MCF 10A (cell line): ENCODE data around the gene FAM13A. TPM values are rescaled to one million over a fixed set of nuclear protein-coding genes. Genes with fewer than 3 reads are reported as not detected.

Experiments
- BruUV-seq: library from RNA; stranded (reverse); fragments of 400-500 nt; replicated peaks from 2 replicates; lab custom pipeline; 2021; lab: Mats Ljungman, UMichigan
- CTCF ChIA-PET: fragments of 300-600 bp; sonication (Branson Sonifier 250); formaldehyde crosslinking; extraction: SDS; loops from one replicate; lab custom pipeline; 2021; ENCODE audit warnings: antibody characterized with exemption, inconsistent platforms; lab: Yijun Ruan, JAX
- POLR2A ChIA-PET: fragments of 300-600, 350-650 bp; sonication (Branson Sonifier 250); formaldehyde crosslinking; extraction: SDS; loops from one replicate; lab custom pipeline; 2020; ENCODE audit warnings: antibody characterized with exemption, inconsistent platforms; lab: Yijun Ruan, JAX
- DNase-seq: peaks from one replicate; pipeline ENCODE4 v3.0.0-alpha.2; 2018; ENCODE audit not compliant: unreplicated experiment
- H3K27ac Mint-ChIP-seq: one replicate; pipeline ENCODE4 v1.8.0; 2022; ENCODE audit warnings: mild to moderate bottlenecking, low read depth, mixed read lengths; ENCODE audit not compliant: unreplicated experiment
- H3K27me3 Mint-ChIP-seq: one replicate; pipeline ENCODE4 v1.8.0; 2022; ENCODE audit warnings: mixed read lengths; ENCODE audit not compliant: insufficient read depth, unreplicated experiment
- H3K36me3 Mint-ChIP-seq: one replicate; pipeline ENCODE4 v1.8.0; 2022; ENCODE audit warnings: mild to moderate bottlenecking, moderate library complexity, mixed read lengths; ENCODE audit not compliant: insufficient read depth, unreplicated experiment
- H3K4me1 Mint-ChIP-seq: one replicate; pipeline ENCODE4 v1.8.0; 2022; ENCODE audit warnings: mixed read lengths; ENCODE audit not compliant: insufficient read depth, unreplicated experiment
- H3K4me3 Mint-ChIP-seq: one replicate; pipeline ENCODE4 v1.8.0; 2022; ENCODE audit warnings: mild to moderate bottlenecking, moderate library complexity, mixed read lengths; ENCODE audit not compliant: unreplicated experiment
- H3K9me3 Mint-ChIP-seq: one replicate; pipeline ENCODE4 v1.8.0; 2022; ENCODE audit warnings: mixed read lengths; ENCODE audit not compliant: unreplicated experiment
- CTCF ChIP-seq: fragments of 200-600 bp; IDR thresholded peaks from one replicate; pipeline ENCODE4 v1.8.0; 2022; ENCODE audit warnings: antibody characterized with exemption, mild to moderate bottlenecking; ENCODE audit not compliant: unreplicated experiment
- intact Hi-C: fragments of 100-400 bp; cut with micrococcal nuclease; formaldehyde crosslinking; loops from 2 replicates; pipeline ENCODE4 v1.14.1; 2022
- total RNA-seq: library from RNA; stranded (reverse); gene quantifications from 2 replicates; pipeline ENCODE4 v1.2.3, GENCODE V29; 2022

FAM13A gene
- total RNA-seq, 1 experiment from 2014 or later = 11.1 TPM

GRCh38 chr4:89009115-89009514, 47.9 kb downstream of the FAM13A start:
- no peaks in the 10 kb centered on the region for H3K27me3 Mint-ChIP-seq
- no peak overlapping the region for H3K4me3 Mint-ChIP-seq
- no peak for DNase-seq
- no peak overlapping the region for H3K27ac Mint-ChIP-seq
- ChIA-PET POLR2A (interaction anchor here (0.6 to 1.6 kb wide), 3 partner anchors 14 to 180 kb away, joined by 3 to 4 read pairs (median 3); no protein-coding TSS in a partner anchor), CTCF (interaction anchor here (0.6 to 2.2 kb wide), 6 partner anchors 9 to 190 kb away, joined by 3 to 14 read pairs (median 4); no protein-coding TSS in a partner anchor)
- intact Hi-C loops = no loop called here
- peaks cover 28% of the 10 kb centered on the region for H3K36me3 Mint-ChIP-seq
- H3K9me3 Mint-ChIP-seq = no peaks in the 10 kb centered on the region
- no TSS peak for BruUV-seq
- TF ChIP-seq CTCF = no peak
- H3K4me1 Mint-ChIP-seq = peaks cover 23% of the 10 kb centered on the region

- intact Hi-C loops = no loop called here
- Mint-ChIP-seq H3K4me1 (peaks cover 23% of the 10 kb centered on the region), H3K4me3 (no peak overlapping the region), H3K27me3 (no peaks in the 10 kb centered on the region), H3K27ac (no peak overlapping the region), H3K9me3 (no peaks in the 10 kb centered on the region), H3K36me3 (peaks cover 28% of the 10 kb centered on the region)
- CTCF ChIA-PET = interaction anchor here (0.6 to 2.2 kb wide), 4 partner anchors 16 to 760 kb away, joined by 3 to 14 read pairs (median 4); no protein-coding TSS in a partner anchor
- POLR2A ChIA-PET = interaction anchor here (1.6 kb wide), 1 partner anchor 15 kb away, joined by 3 read pairs; no protein-coding TSS in a partner anchor
- BruUV-seq = no TSS peak
- TF ChIP-seq CTCF = no peak
- no peak for DNase-seq
Measured at GRCh38 chr4:89008166-89008565, 48.8 kb downstream of the FAM13A start.

DNA sequence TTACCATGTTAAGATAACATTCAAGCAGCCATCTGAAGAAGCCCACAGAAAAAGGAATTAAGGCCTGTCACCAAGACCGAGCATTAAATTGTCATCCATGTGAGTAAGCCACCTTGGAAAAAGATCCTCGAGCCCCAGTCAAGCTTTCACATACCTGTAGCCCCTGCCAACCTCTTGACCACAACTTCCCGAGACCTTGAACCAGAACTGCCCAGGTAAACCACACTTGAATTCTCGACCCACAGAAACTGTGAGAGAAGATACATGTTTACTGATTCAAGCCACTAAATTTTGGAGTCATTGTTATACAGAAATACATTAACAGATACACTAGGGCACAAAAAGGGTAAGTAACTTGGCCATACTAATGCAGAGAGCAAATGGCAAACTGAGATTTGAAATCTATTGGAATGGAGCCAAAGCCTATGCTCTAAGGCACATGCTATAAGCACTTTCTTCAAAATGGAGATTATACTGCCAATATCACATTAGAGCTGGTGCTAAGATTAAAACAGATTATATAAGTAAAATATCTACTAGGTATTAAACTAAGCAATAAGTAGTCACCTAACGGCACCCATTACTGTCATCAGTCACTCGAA, 49.5 kb downstream of the FAM13A start:
- no TSS peak for BruUV-seq
- CTCF ChIA-PET = interaction anchor here (0.6 to 0.7 kb wide), 2 partner anchors 10 to 366 kb away, joined by 3 read pairs; no protein-coding TSS in a partner anchor

More for the DNA sequence above, 49.5 kb downstream of the FAM13A start:
- Mint-ChIP-seq H3K27ac (no peak overlapping the region), H3K4me3 (no peak overlapping the region), H3K36me3 (peaks cover 28% of the 10 kb centered on the region), H3K4me1 (peaks cover 23% of the 10 kb centered on the region), H3K9me3 (no peaks in the 10 kb centered on the region), H3K27me3 (no peaks in the 10 kb centered on the region)
- TF ChIP-seq CTCF = no peak
- no peak for DNase-seq
- intact Hi-C loops = no loop called here
- POLR2A ChIA-PET = interaction anchor here (1.6 kb wide), 1 partner anchor 15 kb away, joined by 3 read pairs; no protein-coding TSS in a partner anchor
